Sigmoid colon (tissue), 4 donors: ENCODE results near the gene ZSCAN22.

Source experiments
- POLR2A ChIP-seq, 2 donors: fragments of 450-650 bp; IDR thresholded peaks; one replicate each; pipeline ENCODE4 v1.6.1; 2016; ENCODE audit warnings: antibody characterized with exemption in 2 of 2, mild to moderate bottlenecking in 2 of 2, moderate library complexity in 2 of 2
- POLR2AphosphoS5 ChIP-seq, 4 donors: sonication (generic); formaldehyde crosslinking; IDR thresholded peaks; one replicate each; pipeline ENCODE4 v1.6.1; 2017; ENCODE audit warnings: antibody characterized with exemption in 4 of 4
- TF ChIP-seq, protein P1 (sequence below), 4 experiments: fragments of 450-650 bp in 3 of 4; fragments of 200-600 bp in 1 of 4; IDR thresholded peaks; one replicate each; pipeline ENCODE4 v1.5.1; 2016 to 2019; ENCODE audit warnings: antibody characterized with exemption in 4 of 4, mild to moderate bottlenecking in 3 of 4, moderate library complexity in 2 of 4

GRCh38 chr19:58372311-58373133 lies 45.7 kb downstream of the ZSCAN22 start:
- TF ChIP-seq, protein P1, sequence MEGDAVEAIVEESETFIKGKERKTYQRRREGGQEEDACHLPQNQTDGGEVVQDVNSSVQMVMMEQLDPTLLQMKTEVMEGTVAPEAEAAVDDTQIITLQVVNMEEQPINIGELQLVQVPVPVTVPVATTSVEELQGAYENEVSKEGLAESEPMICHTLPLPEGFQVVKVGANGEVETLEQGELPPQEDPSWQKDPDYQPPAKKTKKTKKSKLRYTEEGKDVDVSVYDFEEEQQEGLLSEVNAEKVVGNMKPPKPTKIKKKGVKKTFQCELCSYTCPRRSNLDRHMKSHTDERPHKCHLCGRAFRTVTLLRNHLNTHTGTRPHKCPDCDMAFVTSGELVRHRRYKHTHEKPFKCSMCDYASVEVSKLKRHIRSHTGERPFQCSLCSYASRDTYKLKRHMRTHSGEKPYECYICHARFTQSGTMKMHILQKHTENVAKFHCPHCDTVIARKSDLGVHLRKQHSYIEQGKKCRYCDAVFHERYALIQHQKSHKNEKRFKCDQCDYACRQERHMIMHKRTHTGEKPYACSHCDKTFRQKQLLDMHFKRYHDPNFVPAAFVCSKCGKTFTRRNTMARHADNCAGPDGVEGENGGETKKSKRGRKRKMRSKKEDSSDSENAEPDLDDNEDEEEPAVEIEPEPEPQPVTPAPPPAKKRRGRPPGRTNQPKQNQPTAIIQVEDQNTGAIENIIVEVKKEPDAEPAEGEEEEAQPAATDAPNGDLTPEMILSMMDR (IDR thresholded peaks at IDR 0.05): no peak
- TF ChIP-seq POLR2AphosphoS5 (IDR thresholded peaks at IDR 0.05): no peak
- TF ChIP-seq POLR2A (IDR thresholded peaks at IDR 0.05): no peak
